HCT116 (cell line): ENCODE measurements around the gene MACC1. TPM values are rescaled to one million over a fixed set of nuclear protein-coding genes. Genes with fewer than 3 reads are reported as not detected.

ENCODE experiments used
- ATAC-seq: fragments of 200-7000 bp; cut with Tn5 transposase; 2 replicates; pipeline ENCODE4 v1.9.1; 2020; ENCODE audit warnings: mild to moderate bottlenecking, moderate library complexity
- BruUV-seq: library from RNA; stranded (reverse); fragments of 400-500 nt; replicated peaks from 2 replicates; lab custom pipeline; 2021; lab: Mats Ljungman, UMichigan
- CTCF ChIA-PET: fragments of 300-600 bp; sonication (Branson Sonifier 250); formaldehyde crosslinking; loops from one replicate; lab custom pipeline; 2021; ENCODE audit warnings: antibody characterized with exemption; lab: Charles Lee
- POLR2A ChIA-PET: fragments of 300-600, 350-600 bp; sonication (Branson Sonifier 250); formaldehyde crosslinking; loops from one replicate; lab custom pipeline; 2021; ENCODE audit warnings: antibody characterized with exemption; lab: Charles Lee
- RAD21 ChIA-PET, 2 experiments: fragments of 300-600 bp; sonication (Branson Sonifier 250); formaldehyde crosslinking; loops; one replicate each; lab custom pipeline; 2023; ENCODE audit warnings: low total read pairs in 2 of 2; ENCODE audit not compliant: uncharacterized antibody in 2 of 2, unreplicated experiment in 2 of 2, low non-redundant PET in 1 of 2; lab: Charles Lee
- DNase-seq: peaks from one replicate; pipeline ENCODE4 v3.0.0-alpha.2; 2010; ENCODE audit warnings: low read depth, low spot score
- H2AFZ ChIP-seq: fragments of 200-600 bp; shearing (Covaris generic), sonication (generic); 2 replicates; pipeline ENCODE4 v1.6.1; 2017; ENCODE audit warnings: low read depth, mixed run types, mixed read lengths, antibody characterized with exemption, low read length; ENCODE audit not compliant: poor library complexity, severe bottlenecking
- H3K27ac ChIP-seq: 2 replicates; pipeline ENCODE4 v1.5.1; 2012; ENCODE audit warnings: low read depth, low read length
- H3K27me3 ChIP-seq: fragments of 200-600 bp; sonication (generic); 2 replicates; pipeline ENCODE4 v1.6.1; 2016; ENCODE audit warnings: mixed run types, low read length, mixed read lengths; ENCODE audit not compliant: insufficient read depth
- H3K36me3 ChIP-seq, 2 experiments: fragments of 200-500 bp in 1 of 2; fragments of 200-600 bp in 1 of 2; sonication (Bioruptor generic) in 1 of 2; sonication (generic) in 1 of 2; 2 replicates each; pipeline versions ENCODE4 v1.5.1 to v1.6.1; 2014 to 2016; ENCODE audit warnings: low read length in 2 of 2, inconsistent platforms in 1 of 2, mixed read lengths in 1 of 2, mixed run types in 1 of 2; ENCODE audit not compliant: insufficient read depth in 2 of 2, control insufficient read depth in 1 of 2
- H3K4me1 ChIP-seq, 2 experiments: fragments of 200-600 bp in 1 of 2; sonication (generic) in 1 of 2; 2 replicates each; pipeline versions ENCODE4 v1.5.1 to v1.6.1; 2012 to 2017; ENCODE audit warnings: low read length in 2 of 2, inconsistent platforms in 1 of 2, mild to moderate bottlenecking in 1 of 2, mixed read lengths in 1 of 2, mixed run types in 1 of 2, moderate library complexity in 1 of 2; ENCODE audit not compliant: insufficient read depth in 2 of 2, control insufficient read depth in 1 of 2
- H3K4me2 ChIP-seq: fragments of 200-600 bp; sonication (generic); 2 replicates; pipeline ENCODE4 v1.6.1; 2017; ENCODE audit warnings: mixed run types, low read length, mixed read lengths
- H3K4me3 ChIP-seq, 2 experiments: fragments of 200-600 bp in 1 of 2; sonication (generic) in 1 of 2; replicated peaks in 1 of 2; 2 replicates each; pipeline ENCODE4 v1.5.1; 2011 to 2016; ENCODE audit warnings: low read length in 2 of 2, control low read depth in 1 of 2, low read depth in 1 of 2, mild to moderate bottlenecking in 1 of 2, mixed read lengths in 1 of 2, mixed run types in 1 of 2
- H3K79me2 ChIP-seq: fragments of 200-600 bp; sonication (generic); 2 replicates; pipeline ENCODE4 v1.6.1; 2017; ENCODE audit warnings: mild to moderate bottlenecking, mixed run types, low read length, moderate library complexity, mixed read lengths; ENCODE audit not compliant: insufficient read depth
- H3K9ac ChIP-seq: fragments of 200-600 bp; sonication (generic); 2 replicates; pipeline ENCODE4 v1.6.1; 2016; ENCODE audit warnings: low read length, mixed read lengths
- H3K9me2 ChIP-seq: fragments of 200-600 bp; sonication (generic), shearing (Covaris generic); 2 replicates; pipeline ENCODE4 v1.6.1; 2017; ENCODE audit warnings: mixed run types, mild to moderate bottlenecking, moderate library complexity; ENCODE audit not compliant: insufficient read depth
- H3K9me3 ChIP-seq, 2 experiments: fragments of 200-500 bp in 1 of 2; fragments of 200-600 bp in 1 of 2; sonication (Bioruptor generic) in 1 of 2; sonication (generic) in 1 of 2; 2 replicates each; pipeline ENCODE4 v1.6.1; 2014 to 2017; ENCODE audit warnings: low read length in 2 of 2, mixed read lengths in 2 of 2, inconsistent platforms in 1 of 2, low read depth in 1 of 2, mild to moderate bottlenecking in 1 of 2, mixed run types in 1 of 2, moderate library complexity in 1 of 2; ENCODE audit not compliant: control insufficient read depth in 1 of 2, insufficient read depth in 1 of 2
- H4K20me1 ChIP-seq: fragments of 200-600 bp; sonication (generic), shearing (Covaris generic); 2 replicates; pipeline ENCODE4 v1.6.1; 2017; ENCODE audit warnings: mixed run types, mild to moderate bottlenecking, moderate library complexity; ENCODE audit not compliant: insufficient read depth
- CBX3 ChIP-seq: IDR thresholded peaks from 2 replicates; pipeline ENCODE4 v1.6.1; 2012; ENCODE audit warnings: low read depth
- CEBPB ChIP-seq: IDR thresholded peaks from 2 replicates; pipeline ENCODE4 v1.6.1; 2012; ENCODE audit warnings: low read depth
- EGR1 ChIP-seq: IDR thresholded peaks from 2 replicates; pipeline ENCODE4 v1.6.1; 2012; ENCODE audit warnings: low read depth
- ELF1 ChIP-seq: IDR thresholded peaks from 2 replicates; pipeline ENCODE4 v1.6.1; 2012; ENCODE audit warnings: low read depth, borderline replicate concordance
- FOSL1 ChIP-seq: IDR thresholded peaks from 2 replicates; pipeline ENCODE4 v1.6.1; 2012; ENCODE audit warnings: low read depth
- JUND ChIP-seq: IDR thresholded peaks from 2 replicates; pipeline ENCODE4 v1.6.1; 2012
- POLR2A ChIP-seq: IDR thresholded peaks from 2 replicates; pipeline ENCODE4 v1.7.0; 2011; ENCODE audit warnings: borderline replicate concordance; ENCODE audit not compliant: insufficient read depth, insufficient read length; ENCODE audit errors: extremely low read depth
- RAD21 ChIP-seq: IDR thresholded peaks from 2 replicates; pipeline ENCODE4 v1.6.1; 2012; ENCODE audit warnings: low read depth, mild to moderate bottlenecking
- SP1 ChIP-seq: IDR thresholded peaks from 2 replicates; pipeline ENCODE4 v1.6.1; 2012; ENCODE audit warnings: low read depth
- SRF ChIP-seq: IDR thresholded peaks from 2 replicates; pipeline ENCODE4 v1.6.1; 2012; ENCODE audit warnings: low read depth
- YY1 ChIP-seq: IDR thresholded peaks from 2 replicates; pipeline ENCODE4 v1.6.1; 2011; ENCODE audit warnings: low read length, low read depth, moderate library complexity, mild to moderate bottlenecking; ENCODE audit not compliant: insufficient replicate concordance; ENCODE audit errors: extremely low read depth
- ZFX ChIP-seq: fragments of 450-650 bp; IDR thresholded peaks from 2 replicates; pipeline ENCODE4 v1.6.1; 2017
- ZNF274 ChIP-seq: fragments of 200-500 bp; sonication (Bioruptor generic); IDR thresholded peaks from 2 replicates; pipeline ENCODE4 v1.6.1; 2014; ENCODE audit warnings: mild to moderate bottlenecking, low read depth, low read length, inconsistent platforms
- intact Hi-C: fragments of 100-400 bp; cut with micrococcal nuclease; formaldehyde crosslinking; loops from 2 replicates; pipeline ENCODE4 v1.10.0; 2022
- total RNA-seq: library from RNA; stranded (reverse); gene quantifications from one replicate; pipeline ENCODE4 v1.2.1, GENCODE V29; 2021; ENCODE audit not compliant: unreplicated experiment
- TF ChIP-seq, protein P1 (sequence below): IDR thresholded peaks from 2 replicates; pipeline ENCODE4 v1.6.1; 2011; ENCODE audit warnings: mild to moderate bottlenecking, low read length, moderate library complexity; ENCODE audit not compliant: insufficient replicate concordance; ENCODE audit errors: extremely low read depth
- TF ChIP-seq, protein P2 (sequence below): IDR thresholded peaks from 2 replicates; pipeline ENCODE4 v1.6.1; 2012
- TF ChIP-seq, protein P3 (sequence below), 3 experiments: fragments of 200-600 bp in 1 of 3; sonication (generic) in 1 of 3; IDR thresholded peaks in 2 of 3; conservative IDR thresholded peaks in 1 of 3; 2 replicates each; pipeline ENCODE4 v1.5.1; 2012 to 2017; ENCODE audit warnings: low read depth in 2 of 3, low read length in 2 of 3, antibody characterized with exemption in 1 of 3, borderline replicate concordance in 1 of 3, control low read depth in 1 of 3, mild to moderate bottlenecking in 1 of 3, mixed read lengths in 1 of 3, mixed run types in 1 of 3, moderate library complexity in 1 of 3; ENCODE audit not compliant: insufficient read depth in 1 of 3
- TF ChIP-seq, protein P4 (sequence below): IDR thresholded peaks from 2 replicates; pipeline ENCODE4 v1.6.1; 2012; ENCODE audit warnings: low read depth

Gene MACC1
- total RNA-seq, 1 experiment from 2014 or later: 9.8 TPM

DNA sequence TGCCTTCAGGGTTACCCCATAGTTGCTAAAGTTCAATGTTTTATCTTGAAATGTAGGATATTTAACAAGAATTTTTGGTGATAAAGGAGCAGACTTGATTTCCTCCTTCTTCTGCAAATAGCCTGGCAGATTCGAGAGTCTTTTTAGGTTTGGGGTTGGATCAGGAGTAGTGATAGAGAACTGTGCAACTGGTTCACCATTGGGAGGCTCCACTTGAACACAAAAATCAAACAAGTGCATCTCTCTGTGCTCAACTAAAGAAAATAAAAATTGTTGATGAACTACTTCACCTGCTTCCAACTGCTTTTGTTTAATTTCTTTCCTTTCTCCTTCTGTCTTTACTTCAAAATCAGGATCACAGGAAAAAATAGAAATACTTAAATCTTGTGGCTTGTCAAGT is 58.5 kb downstream of the MACC1 start:
- Histone ChIP-seq H3K4me1 (no peaks in the 10 kb centered on the region), H3K36me3 (no peaks in the 10 kb centered on the region), H3K4me3 (no peak overlapping the region), H3K4me2 (no peak overlapping the region), H3K27ac (no peak overlapping the region), H3K9me2 (no peaks in the 10 kb centered on the region), H3K27me3 (no peaks in the 10 kb centered on the region), H2AFZ (no peak overlapping the region), H3K9me3 (no peaks in the 10 kb centered on the region), H3K9ac (no peak overlapping the region), H3K79me2 (no peaks in the 10 kb centered on the region), H4K20me1 (no peaks in the 10 kb centered on the region)
- RAD21 ChIA-PET: no interaction called here
- no peak for ATAC-seq
- BruUV-seq: TSS peak; percentile 52
- POLR2A ChIA-PET: no interaction called here
- TF ChIP-seq YY1: no peak
- no peak for TF ChIP-seq CEBPB
- no peak for TF ChIP-seq SP1
- TF ChIP-seq ZNF274: no peak
- peak; percentile 26; the same call in 1 of the 2 replicates for TF ChIP-seq RAD21
- TF ChIP-seq EGR1: no peak
- TF ChIP-seq POLR2A: no peak
- TF ChIP-seq, protein P1, sequence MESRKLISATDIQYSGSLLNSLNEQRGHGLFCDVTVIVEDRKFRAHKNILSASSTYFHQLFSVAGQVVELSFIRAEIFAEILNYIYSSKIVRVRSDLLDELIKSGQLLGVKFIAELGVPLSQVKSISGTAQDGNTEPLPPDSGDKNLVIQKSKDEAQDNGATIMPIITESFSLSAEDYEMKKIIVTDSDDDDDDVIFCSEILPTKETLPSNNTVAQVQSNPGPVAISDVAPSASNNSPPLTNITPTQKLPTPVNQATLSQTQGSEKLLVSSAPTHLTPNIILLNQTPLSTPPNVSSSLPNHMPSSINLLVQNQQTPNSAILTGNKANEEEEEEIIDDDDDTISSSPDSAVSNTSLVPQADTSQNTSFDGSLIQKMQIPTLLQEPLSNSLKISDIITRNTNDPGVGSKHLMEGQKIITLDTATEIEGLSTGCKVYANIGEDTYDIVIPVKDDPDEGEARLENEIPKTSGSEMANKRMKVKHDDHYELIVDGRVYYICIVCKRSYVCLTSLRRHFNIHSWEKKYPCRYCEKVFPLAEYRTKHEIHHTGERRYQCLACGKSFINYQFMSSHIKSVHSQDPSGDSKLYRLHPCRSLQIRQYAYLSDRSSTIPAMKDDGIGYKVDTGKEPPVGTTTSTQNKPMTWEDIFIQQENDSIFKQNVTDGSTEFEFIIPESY: no peak
- TF ChIP-seq, protein P2, sequence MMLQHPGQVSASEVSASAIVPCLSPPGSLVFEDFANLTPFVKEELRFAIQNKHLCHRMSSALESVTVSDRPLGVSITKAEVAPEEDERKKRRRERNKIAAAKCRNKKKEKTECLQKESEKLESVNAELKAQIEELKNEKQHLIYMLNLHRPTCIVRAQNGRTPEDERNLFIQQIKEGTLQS: no peak
- no peak for TF ChIP-seq ZFX
- TF ChIP-seq JUND: no peak
- no peak for TF ChIP-seq CBX3
- TF ChIP-seq SRF: no peak
- TF ChIP-seq, protein P3, sequence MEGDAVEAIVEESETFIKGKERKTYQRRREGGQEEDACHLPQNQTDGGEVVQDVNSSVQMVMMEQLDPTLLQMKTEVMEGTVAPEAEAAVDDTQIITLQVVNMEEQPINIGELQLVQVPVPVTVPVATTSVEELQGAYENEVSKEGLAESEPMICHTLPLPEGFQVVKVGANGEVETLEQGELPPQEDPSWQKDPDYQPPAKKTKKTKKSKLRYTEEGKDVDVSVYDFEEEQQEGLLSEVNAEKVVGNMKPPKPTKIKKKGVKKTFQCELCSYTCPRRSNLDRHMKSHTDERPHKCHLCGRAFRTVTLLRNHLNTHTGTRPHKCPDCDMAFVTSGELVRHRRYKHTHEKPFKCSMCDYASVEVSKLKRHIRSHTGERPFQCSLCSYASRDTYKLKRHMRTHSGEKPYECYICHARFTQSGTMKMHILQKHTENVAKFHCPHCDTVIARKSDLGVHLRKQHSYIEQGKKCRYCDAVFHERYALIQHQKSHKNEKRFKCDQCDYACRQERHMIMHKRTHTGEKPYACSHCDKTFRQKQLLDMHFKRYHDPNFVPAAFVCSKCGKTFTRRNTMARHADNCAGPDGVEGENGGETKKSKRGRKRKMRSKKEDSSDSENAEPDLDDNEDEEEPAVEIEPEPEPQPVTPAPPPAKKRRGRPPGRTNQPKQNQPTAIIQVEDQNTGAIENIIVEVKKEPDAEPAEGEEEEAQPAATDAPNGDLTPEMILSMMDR (IDR thresholded peaks at IDR 0.05 in 2 of 3, conservative IDR thresholded peaks at IDR 0.05 in 1 of 3; ENCODE audit: borderline replicate concordance in 1 of 3, insufficient read depth in 1 of 3, low read depth in 2 of 3, low read length in 2 of 3): 0 out of 6 replicates have a peak, but pooled peaks of 1 of the 3 experiments have one; percentile 12
- TF ChIP-seq ELF1: no peak
- no peak for TF ChIP-seq FOSL1
- TF ChIP-seq, protein P4, sequence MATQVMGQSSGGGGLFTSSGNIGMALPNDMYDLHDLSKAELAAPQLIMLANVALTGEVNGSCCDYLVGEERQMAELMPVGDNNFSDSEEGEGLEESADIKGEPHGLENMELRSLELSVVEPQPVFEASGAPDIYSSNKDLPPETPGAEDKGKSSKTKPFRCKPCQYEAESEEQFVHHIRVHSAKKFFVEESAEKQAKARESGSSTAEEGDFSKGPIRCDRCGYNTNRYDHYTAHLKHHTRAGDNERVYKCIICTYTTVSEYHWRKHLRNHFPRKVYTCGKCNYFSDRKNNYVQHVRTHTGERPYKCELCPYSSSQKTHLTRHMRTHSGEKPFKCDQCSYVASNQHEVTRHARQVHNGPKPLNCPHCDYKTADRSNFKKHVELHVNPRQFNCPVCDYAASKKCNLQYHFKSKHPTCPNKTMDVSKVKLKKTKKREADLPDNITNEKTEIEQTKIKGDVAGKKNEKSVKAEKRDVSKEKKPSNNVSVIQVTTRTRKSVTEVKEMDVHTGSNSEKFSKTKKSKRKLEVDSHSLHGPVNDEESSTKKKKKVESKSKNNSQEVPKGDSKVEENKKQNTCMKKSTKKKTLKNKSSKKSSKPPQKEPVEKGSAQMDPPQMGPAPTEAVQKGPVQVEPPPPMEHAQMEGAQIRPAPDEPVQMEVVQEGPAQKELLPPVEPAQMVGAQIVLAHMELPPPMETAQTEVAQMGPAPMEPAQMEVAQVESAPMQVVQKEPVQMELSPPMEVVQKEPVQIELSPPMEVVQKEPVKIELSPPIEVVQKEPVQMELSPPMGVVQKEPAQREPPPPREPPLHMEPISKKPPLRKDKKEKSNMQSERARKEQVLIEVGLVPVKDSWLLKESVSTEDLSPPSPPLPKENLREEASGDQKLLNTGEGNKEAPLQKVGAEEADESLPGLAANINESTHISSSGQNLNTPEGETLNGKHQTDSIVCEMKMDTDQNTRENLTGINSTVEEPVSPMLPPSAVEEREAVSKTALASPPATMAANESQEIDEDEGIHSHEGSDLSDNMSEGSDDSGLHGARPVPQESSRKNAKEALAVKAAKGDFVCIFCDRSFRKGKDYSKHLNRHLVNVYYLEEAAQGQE: no peak
- CTCF ChIA-PET: interaction anchor here (0.6 kb wide), 1 partner anchor 176 kb away, joined by 4 read pairs; no protein-coding TSS in a partner anchor
- intact Hi-C loops: no loop called here
- no peak for DNase-seq
